Neural cell (in vitro differentiated cells): ENCODE measurements around the gene SFXN1. TPM values are rescaled to one million over a fixed set of nuclear protein-coding genes. Genes with fewer than 3 reads are reported as not detected.

ENCODE experiments used
- H2AFZ ChIP-seq: fragments of 200-600, 300-800 bp; sonication (generic), shearing (Covaris generic); 2 replicates; pipeline ENCODE4 v1.6.0; 2014; ENCODE audit warnings: low read depth, mild to moderate bottlenecking, antibody characterized with exemption, low read length, moderate library complexity
- H3F3A ChIP-seq: fragments of 200-600 bp; shearing (Covaris generic); 2 replicates; pipeline ENCODE4 v1.6.1; 2016; ENCODE audit warnings: mild to moderate bottlenecking, moderate library complexity, mixed read lengths, antibody characterized with exemption, low read length; ENCODE audit not compliant: insufficient read depth, poor library complexity, severe bottlenecking
- H3K27ac ChIP-seq: fragments of 200-600, 300-800 bp; sonication (generic), shearing (Covaris generic); 2 replicates; pipeline ENCODE4 v1.5.1; 2014; ENCODE audit warnings: mild to moderate bottlenecking, low read length, moderate library complexity
- H3K27me3 ChIP-seq: fragments of 300-800, 200-600 bp; sonication (generic), shearing (Covaris generic); 2 replicates; pipeline ENCODE4 v1.6.0; 2014; ENCODE audit warnings: mild to moderate bottlenecking, low read depth, low read length, moderate library complexity; ENCODE audit not compliant: insufficient read depth
- H3K36me3 ChIP-seq: fragments of 300-800, 200-600 bp; sonication (generic), shearing (Covaris generic); 2 replicates; pipeline ENCODE4 v1.5.1; 2014; ENCODE audit warnings: mild to moderate bottlenecking, antibody characterized with exemption, low read length, moderate library complexity; ENCODE audit not compliant: insufficient read depth
- H3K4me2 ChIP-seq: fragments of 300-800, 200-600 bp; sonication (generic), shearing (Covaris generic); 2 replicates; pipeline ENCODE4 v1.6.0; 2014; ENCODE audit warnings: mild to moderate bottlenecking, low read length
- H3K4me3 ChIP-seq: fragments of 300-800, 200-600 bp; sonication (generic), shearing (Covaris generic); 2 replicates; pipeline ENCODE4 v1.5.1; 2014; ENCODE audit warnings: mild to moderate bottlenecking, low read length, moderate library complexity
- H3K79me2 ChIP-seq: fragments of 200-600 bp; shearing (Covaris generic); replicated peaks from 2 replicates; pipeline ENCODE4 v1.6.0; 2014; ENCODE audit warnings: mild to moderate bottlenecking, low read length, moderate library complexity; ENCODE audit not compliant: insufficient read depth
- H3K9ac ChIP-seq: fragments of 300-800, 200-600 bp; sonication (generic), shearing (Covaris generic); 2 replicates; pipeline ENCODE4 v1.6.1; 2016; ENCODE audit warnings: mild to moderate bottlenecking, low read length, mixed read lengths
- H3K9me2 ChIP-seq: fragments of 200-600 bp; shearing (Covaris generic); 2 replicates; pipeline ENCODE4 v1.6.1; 2016; ENCODE audit warnings: mild to moderate bottlenecking, low read length, mixed read lengths; ENCODE audit not compliant: insufficient read depth
- H3K9me3 ChIP-seq: fragments of 200-600, 300-800 bp; sonication (generic), shearing (Covaris generic); 2 replicates; pipeline ENCODE4 v1.6.1; 2016; ENCODE audit warnings: mild to moderate bottlenecking, mixed run types, low read length, moderate library complexity, mixed read lengths
- H4K20me1 ChIP-seq: fragments of 200-600 bp; shearing (Covaris generic); 2 replicates; pipeline ENCODE4 v1.6.1; 2016; ENCODE audit warnings: mild to moderate bottlenecking, mixed run types; ENCODE audit not compliant: insufficient read depth
- EP300 ChIP-seq: fragments of 450-650 bp; conservative IDR thresholded peaks from 2 replicates; pipeline ENCODE4 v1.6.1; 2014; ENCODE audit warnings: antibody characterized with exemption, mild to moderate bottlenecking, moderate library complexity; ENCODE audit not compliant: poor library complexity, severe bottlenecking
- EZH2 ChIP-seq: fragments of 200-600, 300-800 bp; shearing (Covaris generic), sonication (generic); IDR thresholded peaks from 2 replicates; pipeline ENCODE4 v1.6.1; 2014; ENCODE audit warnings: antibody characterized with exemption, low read length, borderline replicate concordance, mild to moderate bottlenecking; ENCODE audit not compliant: insufficient read depth, poor library complexity, severe bottlenecking
- MXI1 ChIP-seq: fragments of 450-650 bp; conservative IDR thresholded peaks from 2 replicates; pipeline ENCODE4 v1.6.1; 2014; ENCODE audit warnings: antibody characterized with exemption, mild to moderate bottlenecking; ENCODE audit not compliant: poor library complexity, severe bottlenecking
- POLR2AphosphoS5 ChIP-seq: IDR thresholded peaks from 2 replicates; pipeline ENCODE4 v1.6.1; 2012
- RAD21 ChIP-seq: fragments of 450-650 bp; conservative IDR thresholded peaks from 2 replicates; pipeline ENCODE4 v1.6.1; 2014; ENCODE audit warnings: antibody characterized with exemption, mild to moderate bottlenecking, moderate library complexity
- SMC3 ChIP-seq: fragments of 450-650 bp; conservative IDR thresholded peaks from 2 replicates; pipeline ENCODE4 v1.6.1; 2014; ENCODE audit warnings: antibody characterized with exemption, mild to moderate bottlenecking, moderate library complexity; ENCODE audit not compliant: poor library complexity
- TAF1 ChIP-seq: IDR thresholded peaks from 2 replicates; pipeline ENCODE4 v1.6.1; 2012; ENCODE audit warnings: low read depth
- polyA plus RNA-seq: library from polyadenylated mRNA; depleted of rRNA; stranded (reverse); fragments of >200 nt; gene quantifications from 2 replicates; pipeline ENCODE4 v1.2.3, GENCODE V29; 2014
- TF ChIP-seq, protein P1 (sequence below): fragments of 450-650 bp; IDR thresholded peaks from 2 replicates; pipeline ENCODE4 v1.5.1; 2014; ENCODE audit warnings: antibody characterized with exemption, mild to moderate bottlenecking, moderate library complexity; ENCODE audit not compliant: poor library complexity, severe bottlenecking
- TF ChIP-seq, protein P2 (sequence below): IDR thresholded peaks from 2 replicates; pipeline ENCODE4 v1.6.1; 2012; ENCODE audit warnings: borderline replicate concordance

SFXN1 gene
- polyA plus RNA-seq, 1 donor from 2014 or later: 109 TPM

DNA sequence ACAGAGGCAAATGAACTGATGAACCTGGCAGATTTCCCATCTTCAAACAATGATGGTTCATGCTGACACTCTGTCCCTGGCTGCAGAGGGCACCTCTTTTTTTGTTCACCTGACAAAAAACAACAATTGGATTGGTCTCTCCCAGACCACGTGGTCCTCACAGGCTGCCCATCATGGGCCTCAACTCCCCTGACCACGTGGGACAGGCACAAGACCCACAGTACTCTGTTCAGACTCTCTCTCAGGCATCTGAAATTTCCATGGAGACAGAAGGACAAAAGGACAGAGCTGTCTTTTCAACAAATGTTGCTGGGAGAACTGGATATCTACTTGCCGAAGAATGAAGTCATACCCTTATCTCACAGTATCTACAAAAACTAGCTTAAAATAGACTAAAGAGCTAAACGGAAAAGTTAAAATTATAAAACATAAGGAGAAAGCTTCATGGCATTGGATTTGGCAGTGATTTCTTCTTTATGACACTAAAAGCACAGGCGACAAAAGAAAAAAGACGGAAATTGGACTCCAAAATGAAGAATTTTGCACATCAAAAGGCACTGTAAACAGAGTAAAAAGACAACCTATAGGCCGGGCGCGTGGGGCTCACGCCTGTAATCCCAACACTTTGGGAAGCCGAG, 22.1 kb upstream of the SFXN1 start:
- no peak overlapping the region for H3K9ac ChIP-seq
- H4K20me1 ChIP-seq: no peaks in the 10 kb centered on the region
- H3K27me3 ChIP-seq: no peaks in the 10 kb centered on the region
- H3K27ac ChIP-seq: no peak overlapping the region
- H3K9me3 ChIP-seq: no peaks in the 10 kb centered on the region
- no peak overlapping the region for H2AFZ ChIP-seq
- H3F3A ChIP-seq: no peaks in the 10 kb centered on the region
- no peak overlapping the region for H3K4me3 ChIP-seq
- TF ChIP-seq, protein P1, sequence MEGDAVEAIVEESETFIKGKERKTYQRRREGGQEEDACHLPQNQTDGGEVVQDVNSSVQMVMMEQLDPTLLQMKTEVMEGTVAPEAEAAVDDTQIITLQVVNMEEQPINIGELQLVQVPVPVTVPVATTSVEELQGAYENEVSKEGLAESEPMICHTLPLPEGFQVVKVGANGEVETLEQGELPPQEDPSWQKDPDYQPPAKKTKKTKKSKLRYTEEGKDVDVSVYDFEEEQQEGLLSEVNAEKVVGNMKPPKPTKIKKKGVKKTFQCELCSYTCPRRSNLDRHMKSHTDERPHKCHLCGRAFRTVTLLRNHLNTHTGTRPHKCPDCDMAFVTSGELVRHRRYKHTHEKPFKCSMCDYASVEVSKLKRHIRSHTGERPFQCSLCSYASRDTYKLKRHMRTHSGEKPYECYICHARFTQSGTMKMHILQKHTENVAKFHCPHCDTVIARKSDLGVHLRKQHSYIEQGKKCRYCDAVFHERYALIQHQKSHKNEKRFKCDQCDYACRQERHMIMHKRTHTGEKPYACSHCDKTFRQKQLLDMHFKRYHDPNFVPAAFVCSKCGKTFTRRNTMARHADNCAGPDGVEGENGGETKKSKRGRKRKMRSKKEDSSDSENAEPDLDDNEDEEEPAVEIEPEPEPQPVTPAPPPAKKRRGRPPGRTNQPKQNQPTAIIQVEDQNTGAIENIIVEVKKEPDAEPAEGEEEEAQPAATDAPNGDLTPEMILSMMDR: no peak
- TF ChIP-seq EZH2 (no peak), SMC3 (no peak), TAF1 (no peak), POLR2AphosphoS5 (no peak), MXI1 (no peak), RAD21 (no peak), EP300 (no peak)
- TF ChIP-seq, protein P2, sequence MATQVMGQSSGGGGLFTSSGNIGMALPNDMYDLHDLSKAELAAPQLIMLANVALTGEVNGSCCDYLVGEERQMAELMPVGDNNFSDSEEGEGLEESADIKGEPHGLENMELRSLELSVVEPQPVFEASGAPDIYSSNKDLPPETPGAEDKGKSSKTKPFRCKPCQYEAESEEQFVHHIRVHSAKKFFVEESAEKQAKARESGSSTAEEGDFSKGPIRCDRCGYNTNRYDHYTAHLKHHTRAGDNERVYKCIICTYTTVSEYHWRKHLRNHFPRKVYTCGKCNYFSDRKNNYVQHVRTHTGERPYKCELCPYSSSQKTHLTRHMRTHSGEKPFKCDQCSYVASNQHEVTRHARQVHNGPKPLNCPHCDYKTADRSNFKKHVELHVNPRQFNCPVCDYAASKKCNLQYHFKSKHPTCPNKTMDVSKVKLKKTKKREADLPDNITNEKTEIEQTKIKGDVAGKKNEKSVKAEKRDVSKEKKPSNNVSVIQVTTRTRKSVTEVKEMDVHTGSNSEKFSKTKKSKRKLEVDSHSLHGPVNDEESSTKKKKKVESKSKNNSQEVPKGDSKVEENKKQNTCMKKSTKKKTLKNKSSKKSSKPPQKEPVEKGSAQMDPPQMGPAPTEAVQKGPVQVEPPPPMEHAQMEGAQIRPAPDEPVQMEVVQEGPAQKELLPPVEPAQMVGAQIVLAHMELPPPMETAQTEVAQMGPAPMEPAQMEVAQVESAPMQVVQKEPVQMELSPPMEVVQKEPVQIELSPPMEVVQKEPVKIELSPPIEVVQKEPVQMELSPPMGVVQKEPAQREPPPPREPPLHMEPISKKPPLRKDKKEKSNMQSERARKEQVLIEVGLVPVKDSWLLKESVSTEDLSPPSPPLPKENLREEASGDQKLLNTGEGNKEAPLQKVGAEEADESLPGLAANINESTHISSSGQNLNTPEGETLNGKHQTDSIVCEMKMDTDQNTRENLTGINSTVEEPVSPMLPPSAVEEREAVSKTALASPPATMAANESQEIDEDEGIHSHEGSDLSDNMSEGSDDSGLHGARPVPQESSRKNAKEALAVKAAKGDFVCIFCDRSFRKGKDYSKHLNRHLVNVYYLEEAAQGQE: no peak
- no peaks in the 10 kb centered on the region for H3K9me2 ChIP-seq
- H3K79me2 ChIP-seq: no peaks in the 10 kb centered on the region
- no peak overlapping the region for H3K4me2 ChIP-seq
- H3K36me3 ChIP-seq: no peaks in the 10 kb centered on the region

DNA sequence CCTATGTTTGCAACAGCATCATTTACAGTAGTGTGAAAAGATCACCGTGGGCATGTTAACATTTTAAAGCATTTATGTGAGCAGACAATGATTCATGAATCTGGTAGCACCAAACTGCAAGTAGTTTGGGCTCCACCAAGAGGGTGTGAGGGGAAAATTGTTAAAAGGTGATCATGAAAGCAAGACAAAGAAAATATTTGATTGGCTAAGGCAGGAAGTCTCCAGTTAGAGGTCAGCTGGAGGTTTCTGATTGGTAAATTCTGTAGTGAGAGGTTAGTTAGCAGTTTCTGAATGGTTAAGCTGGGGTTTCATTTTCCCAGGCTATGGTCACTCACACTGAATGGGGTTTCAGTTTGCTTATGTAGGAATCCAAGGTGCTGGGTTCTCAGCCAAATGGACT, 20.9 kb upstream of the SFXN1 start:
- H3K36me3 ChIP-seq: no peaks in the 10 kb centered on the region
- H3K27ac ChIP-seq: no peak overlapping the region
- no peaks in the 10 kb centered on the region for H3K9me2 ChIP-seq
- no peaks in the 10 kb centered on the region for H3K79me2 ChIP-seq
- H3K4me2 ChIP-seq: no peak overlapping the region
- no peak overlapping the region for H3K9ac ChIP-seq
- H3K27me3 ChIP-seq: no peaks in the 10 kb centered on the region
- H3K4me3 ChIP-seq: no peak overlapping the region
- no peak for TF ChIP-seq SMC3
- no peak for TF ChIP-seq TAF1
- TF ChIP-seq, protein P1: no peak
- no peak overlapping the region for H2AFZ ChIP-seq
- H4K20me1 ChIP-seq: no peaks in the 10 kb centered on the region
- no peaks in the 10 kb centered on the region for H3K9me3 ChIP-seq
- H3F3A ChIP-seq: no peaks in the 10 kb centered on the region
